Astrocyte (in vitro differentiated cells and primary cell): ENCODE results near the gene RRP36.

ENCODE experiments used
- CTCF ChIP-seq: IDR thresholded peaks from 2 replicates; pipeline ENCODE4 v1.5.1; 2011; ENCODE audit warnings: low read depth, mild to moderate bottlenecking, inconsistent platforms, low read length, moderate library complexity; ENCODE audit not compliant: insufficient read depth
- EZH2 ChIP-seq: IDR thresholded peaks from 2 replicates; pipeline ENCODE4 v1.6.1; 2012; ENCODE audit warnings: mild to moderate bottlenecking, low read length, inconsistent platforms; ENCODE audit not compliant: insufficient read depth

DNA sequence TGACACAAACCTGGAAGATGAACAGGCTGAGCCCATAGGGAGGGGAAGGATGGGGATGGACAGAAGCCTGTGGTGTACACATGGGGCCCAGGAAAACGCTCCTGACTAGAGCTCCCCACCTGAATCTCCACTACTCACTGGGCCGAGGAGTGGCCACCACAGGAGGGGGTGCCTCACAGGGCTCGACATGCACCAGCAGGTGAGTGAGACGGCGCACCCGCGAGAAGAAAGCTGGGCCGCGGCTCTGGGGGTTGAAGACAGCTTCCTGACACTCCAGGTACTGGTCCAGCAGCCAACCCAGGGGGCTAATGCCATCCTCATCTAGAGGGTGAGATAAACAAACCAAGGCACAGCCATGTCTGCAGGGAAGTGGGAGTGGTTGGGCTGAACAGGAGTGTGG lies 21.9 kb downstream of the RRP36 start:
- TF ChIP-seq CTCF (no peak), EZH2 (no peak)
